H9 (cell line): ENCODE results near the gene NEUROG1. TPM values are rescaled to one million over a fixed set of nuclear protein-coding genes. Genes with fewer than 3 reads are reported as not detected.

ENCODE experiments used
- DNase-seq: peaks from one replicate; pipeline ENCODE4 v3.0.0-alpha.2; 2017
- H2AFZ ChIP-seq: one replicate; pipeline ENCODE4 v1.6.1; 2013; ENCODE audit warnings: mild to moderate bottlenecking, low read length, control low read depth, moderate library complexity
- H2AK5ac ChIP-seq: 2 replicates; pipeline ENCODE4 v1.6.1; 2013; ENCODE audit warnings: low read length, control low read depth, mixed read lengths; ENCODE audit not compliant: insufficient read length
- H2BK120ac ChIP-seq: one replicate; pipeline ENCODE4 v1.6.1; 2013; ENCODE audit warnings: low read depth, mild to moderate bottlenecking, low read length, control low read depth, inconsistent platforms; ENCODE audit not compliant: poor library complexity, severe bottlenecking
- H2BK12ac ChIP-seq: 2 replicates; pipeline ENCODE4 v1.6.1; 2013; ENCODE audit warnings: low read length, control low read depth, mixed read lengths, low read depth; ENCODE audit not compliant: insufficient read length
- H2BK15ac ChIP-seq: 2 replicates; pipeline ENCODE4 v1.6.1; 2013; ENCODE audit warnings: low read depth, low read length, control low read depth
- H2BK20ac ChIP-seq: one replicate; pipeline ENCODE4 v1.6.1; 2013; ENCODE audit warnings: low read depth, mild to moderate bottlenecking, low read length, control low read depth, inconsistent platforms; ENCODE audit not compliant: poor library complexity, severe bottlenecking
- H2BK5ac ChIP-seq: 2 replicates; pipeline ENCODE4 v1.6.1; 2013; ENCODE audit warnings: low read length, control low read depth, mixed read lengths; ENCODE audit not compliant: insufficient read length
- H3K14ac ChIP-seq: 2 replicates; pipeline ENCODE4 v1.6.1; 2013; ENCODE audit warnings: low read length, control low read depth; ENCODE audit not compliant: insufficient read depth
- H3K18ac ChIP-seq: 2 replicates; pipeline ENCODE4 v1.6.1; 2013; ENCODE audit warnings: low read depth, mild to moderate bottlenecking, mixed read lengths, low read length, control low read depth; ENCODE audit not compliant: insufficient read length
- H3K23ac ChIP-seq: 2 replicates; pipeline ENCODE4 v1.6.1; 2013; ENCODE audit warnings: low read length, control low read depth, mixed read lengths, low read depth; ENCODE audit not compliant: insufficient read length
- H3K23me2 ChIP-seq: 2 replicates; pipeline ENCODE4 v1.6.1; 2013; ENCODE audit warnings: low read depth, mild to moderate bottlenecking, mixed read lengths, low read length, control low read depth; ENCODE audit not compliant: insufficient read length, poor library complexity, severe bottlenecking
- H3K27ac ChIP-seq: 2 replicates; pipeline ENCODE4 v1.5.1; 2013; ENCODE audit warnings: low read length, control low read depth, mixed read lengths, low read depth; ENCODE audit not compliant: insufficient read length
- H3K27me3 ChIP-seq: 2 replicates; pipeline ENCODE4 v1.6.1; 2013; ENCODE audit warnings: low read length, control low read depth, inconsistent platforms; ENCODE audit not compliant: insufficient read depth
- H3K4ac ChIP-seq: 2 replicates; pipeline ENCODE4 v1.6.1; 2013; ENCODE audit warnings: low read depth, mild to moderate bottlenecking, control low read depth, inconsistent platforms, low read length, moderate library complexity
- H3K4me1 ChIP-seq: 2 replicates; pipeline ENCODE4 v1.6.1; 2013; ENCODE audit warnings: low read length, control low read depth, inconsistent platforms; ENCODE audit not compliant: insufficient read depth
- H3K4me2 ChIP-seq: 2 replicates; pipeline ENCODE4 v1.6.1; 2013; ENCODE audit warnings: low read length, control low read depth, mixed read lengths; ENCODE audit not compliant: insufficient read length, insufficient read depth
- H3K56ac ChIP-seq: 2 replicates; pipeline ENCODE4 v1.6.1; 2013; ENCODE audit warnings: low read depth, mild to moderate bottlenecking, mixed read lengths, low read length, control low read depth; ENCODE audit not compliant: insufficient read length
- H3K79me1 ChIP-seq: 2 replicates; pipeline ENCODE4 v1.6.1; 2013; ENCODE audit warnings: low read depth, mild to moderate bottlenecking, moderate library complexity, low read length, control low read depth, inconsistent platforms; ENCODE audit not compliant: insufficient read depth, poor library complexity, severe bottlenecking
- H3K79me2 ChIP-seq: 2 replicates; pipeline ENCODE4 v1.6.1; 2013; ENCODE audit warnings: low read length, control low read depth, inconsistent platforms; ENCODE audit not compliant: insufficient read depth
- H3K9ac ChIP-seq: 2 replicates; pipeline ENCODE4 v1.6.1; 2013; ENCODE audit warnings: low read length, control low read depth, mixed read lengths; ENCODE audit not compliant: insufficient read length; ENCODE audit errors: extremely low read depth
- H3K9me3 ChIP-seq: one replicate; pipeline ENCODE4 v1.6.1; 2013; ENCODE audit warnings: low read depth, low read length, inconsistent platforms; ENCODE audit not compliant: control insufficient read depth
- H3T11ph ChIP-seq: one replicate; pipeline ENCODE4 v1.6.1; 2013; ENCODE audit warnings: mild to moderate bottlenecking, low read length, control low read depth, inconsistent platforms
- H4K20me1 ChIP-seq: one replicate; pipeline ENCODE4 v1.6.1; 2013; ENCODE audit not compliant: control insufficient read depth, insufficient read length, insufficient read depth
- H4K5ac ChIP-seq: 2 replicates; pipeline ENCODE4 v1.6.1; 2013; ENCODE audit warnings: low read depth, mild to moderate bottlenecking, mixed read lengths, low read length, control low read depth; ENCODE audit not compliant: insufficient read length
- H4K8ac ChIP-seq: replicated peaks from 2 replicates; pipeline ENCODE4 v1.6.1; 2013; ENCODE audit warnings: low read length, control low read depth, mixed read lengths, low read depth; ENCODE audit not compliant: insufficient read length
- H4K91ac ChIP-seq: 2 replicates; pipeline ENCODE4 v1.6.1; 2013; ENCODE audit warnings: low read depth, mild to moderate bottlenecking, moderate library complexity, mixed read lengths, low read length, control low read depth; ENCODE audit not compliant: insufficient read length
- H3K27ac Mint-ChIP-seq, 3 experiments: 2 replicates in 2 of 3; 3 replicates in 1 of 3; pipeline ENCODE4 v1.8.0; 2020 to 2021; ENCODE audit warnings: mixed read lengths in 3 of 3, mild to moderate bottlenecking in 1 of 3, moderate library complexity in 1 of 3
- H3K27me3 Mint-ChIP-seq: 2 replicates; pipeline ENCODE4 v1.8.0; 2021; ENCODE audit warnings: low read depth, mild to moderate bottlenecking, moderate library complexity, mixed read lengths
- H3K36me3 Mint-ChIP-seq, 3 experiments: 2 replicates in 2 of 3; 3 replicates in 1 of 3; pipeline ENCODE4 v1.8.0; 2020 to 2021; ENCODE audit warnings: low read depth in 3 of 3, mixed read lengths in 3 of 3; ENCODE audit not compliant: insufficient read depth in 1 of 3
- H3K4me1 Mint-ChIP-seq, 2 experiments: 2 replicates each; pipeline ENCODE4 v1.8.0; 2020; ENCODE audit warnings: mixed read lengths in 2 of 2
- H3K4me3 Mint-ChIP-seq, 2 experiments: 2 replicates in 1 of 2; 3 replicates in 1 of 2; pipeline ENCODE4 v1.8.0; 2020 to 2021; ENCODE audit warnings: mild to moderate bottlenecking in 2 of 2, mixed read lengths in 2 of 2, moderate library complexity in 1 of 2
- H3K9me3 Mint-ChIP-seq, 2 experiments: 2 replicates in 1 of 2; 3 replicates in 1 of 2; pipeline ENCODE4 v1.8.0; 2020; ENCODE audit warnings: mild to moderate bottlenecking in 2 of 2, mixed read lengths in 2 of 2, moderate library complexity in 1 of 2
- CTCF ChIP-seq: fragments of 200-600 bp; sonication (generic); conservative IDR thresholded peaks from 3 replicates; pipeline ENCODE4 v1.8.0; 2021; ENCODE audit warnings: antibody characterized with exemption, mild to moderate bottlenecking
- WGBS: extraction: QIAGEN DNeasy Blood & Tissue Kit; methylation state at CpG from one replicate; pipeline ENCODE4 v1.1.7; 2013; ENCODE audit warnings: missing lambda C conversion rate, low lambda C conversion rate, mixed read lengths; ENCODE audit not compliant: insufficient read length; ENCODE audit errors: extremely low coverage; 5-methylcytosine and 5-hydroxymethylcytosine counted together
- total RNA-seq: library from RNA; stranded (reverse); gene quantifications from 2 replicates; pipeline ENCODE4 v1.2.1, GENCODE V29; 2021

NEUROG1 gene
- total RNA-seq, 1 experiment from 2014 or later: not detected

GRCh38 chr5:135546912-135547311, 11.1 kb upstream of the NEUROG1 start:
- Histone ChIP-seq H2BK5ac (no peak overlapping the region), H2BK120ac (no peak overlapping the region), H4K5ac (no peak overlapping the region), H3K18ac (no peak overlapping the region), H3K27me3 (peaks cover 90% of the 10 kb centered on the region), H3T11ph (no peak overlapping the region), H2AK5ac (no peak overlapping the region), H3K27ac (no peak overlapping the region), H2BK12ac (no peak overlapping the region), H3K9me3 (no peaks in the 10 kb centered on the region), H2BK15ac (no peak overlapping the region), H2BK20ac (no peak overlapping the region), H3K56ac (no peak overlapping the region), H3K23me2 (peaks cover 6% of the 10 kb centered on the region), H3K4ac (no peak overlapping the region), H3K4me1 (no peaks in the 10 kb centered on the region), H3K79me1 (no peaks in the 10 kb centered on the region), H4K20me1 (no peaks in the 10 kb centered on the region), H3K23ac (no peak overlapping the region), H3K4me2 (no peak overlapping the region), H3K79me2 (no peaks in the 10 kb centered on the region), H3K14ac (no peak overlapping the region), H3K9ac (no peak overlapping the region), H4K91ac (no peak overlapping the region), H2AFZ (no peak overlapping the region), H4K8ac (no peak overlapping the region)
- peaks cover 34 to 51% of the 10 kb centered on the region in 2 experiments for H3K4me1 Mint-ChIP-seq
- DNase-seq: no peak
- WGBS: no CpG with 5 or more reads among the region's 4 CpGs
- no peak overlapping the region for H3K27ac Mint-ChIP-seq
- no peaks in the 10 kb centered on the region for H3K36me3 Mint-ChIP-seq
- H3K9me3 Mint-ChIP-seq: peaks cover 0 to 6% of the 10 kb centered on the region in 2 experiments; a peak in 3 of 5 replicates
- no peak for TF ChIP-seq CTCF
- H3K27me3 Mint-ChIP-seq: peaks cover 99% of the 10 kb centered on the region
- H3K4me3 Mint-ChIP-seq: no peak overlapping the region
